ENCODE data around the gene TMEM240.
A peak's percentile ranks its signal among the peaks of the same experiment; 100 is the strongest.
"Not testable (repeated sequence)": the region's sequence is repeated elsewhere in the genome, so short reads cannot be mapped to it uniquely, and the experiment has no call there.

Gene TMEM240

DNA sequence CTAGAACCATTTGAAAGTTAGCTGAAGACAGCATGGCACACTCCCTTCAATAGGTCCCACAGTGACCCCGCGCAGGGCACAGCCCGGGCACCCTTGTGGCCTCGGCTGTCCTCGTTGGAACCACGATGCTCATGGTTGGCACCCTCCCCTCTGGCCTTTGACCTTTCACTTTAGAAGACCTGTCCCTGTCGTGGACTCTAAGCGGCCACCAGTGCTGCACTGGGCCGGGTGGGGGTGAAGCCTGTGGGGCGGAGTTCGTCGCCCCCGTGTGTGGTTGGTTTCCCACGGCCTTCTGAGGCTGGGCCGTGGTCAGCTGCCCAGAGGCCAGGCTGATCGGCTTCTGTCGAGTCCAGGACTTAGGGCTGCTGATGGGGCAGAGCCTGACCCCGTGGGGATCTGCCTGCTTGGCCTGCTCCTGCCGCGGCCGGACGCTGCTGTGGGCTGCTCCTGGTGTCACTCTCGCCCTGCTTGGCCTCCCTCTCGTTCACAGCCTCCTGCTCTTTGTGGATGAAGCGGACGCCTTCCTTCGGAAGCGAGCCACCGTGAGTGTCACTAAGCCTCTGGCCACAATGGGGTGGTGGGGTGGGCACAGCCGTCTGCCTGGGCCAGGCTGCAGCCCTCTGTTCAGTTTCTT is 15.6 kb downstream of the TMEM240 start:
- DNase-seq (ENCODE audit: low spot score) = not testable (repeated sequence)

DNA sequence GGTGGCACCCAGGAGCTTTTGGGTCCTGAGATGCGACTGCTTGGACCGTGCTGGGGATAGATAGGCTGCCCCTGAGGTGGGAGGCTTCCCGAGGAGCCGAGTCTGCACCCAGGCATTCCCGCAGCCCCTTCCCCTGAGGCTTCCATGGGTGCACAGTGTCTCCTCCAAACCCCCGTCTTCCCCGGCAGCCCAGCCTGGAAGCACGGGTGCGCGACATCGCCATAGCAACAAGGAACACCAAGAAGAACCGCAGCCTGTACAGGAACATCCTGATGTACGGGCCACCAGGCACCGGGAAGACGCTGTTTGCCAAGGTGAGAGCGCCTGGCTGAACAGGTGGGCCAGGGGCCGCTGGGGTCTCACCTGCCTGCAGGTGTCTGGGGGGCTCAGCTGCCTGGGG is 16.8 kb downstream of the TMEM240 start:
- DNase-seq (ENCODE audit: low spot score) = peak; percentile 34

DNA sequence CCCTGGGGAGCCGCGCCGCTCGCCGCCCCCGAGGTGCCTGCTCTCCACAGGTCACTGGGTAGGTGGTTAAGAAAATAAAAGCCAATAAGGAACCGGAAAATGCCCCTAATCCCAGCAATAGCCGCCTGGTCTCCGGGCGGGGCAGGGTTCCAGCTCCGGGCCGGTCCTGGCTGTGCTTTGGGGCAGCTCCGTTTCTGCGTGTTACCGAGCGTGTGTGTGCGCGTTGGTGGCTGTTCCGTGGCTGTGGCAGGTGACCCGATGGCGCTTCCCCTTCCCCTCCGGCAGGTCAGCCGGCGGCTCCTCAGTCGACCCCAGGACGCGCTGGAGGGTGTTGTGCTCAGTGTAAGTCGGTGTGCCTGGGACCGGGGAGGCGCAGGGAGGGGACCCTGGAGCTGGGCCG is 17.2 kb downstream of the TMEM240 start:
- not testable (repeated sequence) for DNase-seq (ENCODE audit: low spot score)

- not testable (repeated sequence) for DNase-seq (ENCODE audit: low spot score)
Observed at GRCh38 chr1:1522536-1522935, 17.9 kb downstream of the TMEM240 start.

GRCh38 chr1:1521331-1521730 is 19.1 kb downstream of the TMEM240 start:
- no peak for DNase-seq (ENCODE audit: low spot score)

GRCh38 chr1:1519805-1520505 is 20.5 kb downstream of the TMEM240 start:
- not testable (repeated sequence) for DNase-seq (ENCODE audit: low spot score)

GRCh38 chr1:1518621-1519007 is 21.8 kb downstream of the TMEM240 start:
- not testable (repeated sequence) for DNase-seq (ENCODE audit: low spot score)

DNA sequence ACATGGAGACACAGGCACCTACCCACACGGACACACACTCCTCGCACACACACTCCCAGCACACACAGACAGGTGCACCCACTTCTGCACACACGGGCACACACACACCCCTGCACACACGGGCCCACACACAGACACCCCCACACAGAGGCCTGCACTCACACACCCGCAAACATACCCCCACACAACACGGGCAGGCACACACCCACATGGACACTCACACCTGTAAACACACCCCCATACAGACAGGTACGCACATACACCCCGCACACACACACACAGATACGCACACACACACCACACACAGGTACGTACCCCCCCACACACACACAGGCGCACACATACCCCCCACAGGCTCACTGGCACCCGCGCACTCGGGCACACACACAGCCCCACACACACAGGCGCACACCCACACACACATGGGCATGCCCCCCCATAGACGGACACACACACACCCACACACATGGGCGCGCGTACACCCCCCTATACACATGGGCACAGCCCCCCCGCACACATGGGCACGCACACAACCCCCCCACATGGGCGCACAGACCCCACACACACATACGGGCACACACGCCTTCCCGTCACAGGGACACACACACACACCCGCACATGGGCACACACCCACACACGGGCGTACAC is 22.3 kb downstream of the TMEM240 start:
- no peak for DNase-seq (ENCODE audit: low spot score)

GRCh38 chr1:1516923-1517322 is 23.5 kb downstream of the TMEM240 start:
- DNase-seq (ENCODE audit: low spot score) = not testable (repeated sequence)

- DNase-seq (ENCODE audit: low spot score) = not testable (repeated sequence)
Observed at GRCh38 chr1:1514376-1514775, 26.0 kb downstream of the TMEM240 start.

- not testable (repeated sequence) for DNase-seq (ENCODE audit: low spot score)
Observed at GRCh38 chr1:1513675-1514074, 26.7 kb downstream of the TMEM240 start.

DNA sequence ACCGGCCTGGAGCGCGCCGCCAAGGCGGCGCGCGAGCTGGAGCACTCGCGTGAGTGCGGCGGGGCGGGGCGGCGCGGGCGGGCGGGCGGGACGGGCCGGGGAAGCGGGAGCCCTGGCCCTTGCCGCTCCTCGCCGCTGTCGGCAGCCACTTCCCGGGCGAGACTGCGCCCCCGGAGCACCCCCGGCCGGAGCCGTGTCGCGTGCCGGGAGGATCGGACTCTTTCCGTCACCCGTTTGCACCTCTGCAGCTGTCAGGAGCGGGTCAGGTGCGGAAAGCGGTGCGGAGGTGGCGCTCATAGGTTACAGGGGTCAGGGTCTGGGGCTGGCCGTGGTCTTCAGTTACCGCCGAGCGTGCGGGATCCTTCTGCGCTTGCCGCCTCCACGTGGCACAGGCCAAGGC is 28.0 kb downstream of the TMEM240 start:
- not testable (repeated sequence) for DNase-seq (ENCODE audit: low spot score)

DNA sequence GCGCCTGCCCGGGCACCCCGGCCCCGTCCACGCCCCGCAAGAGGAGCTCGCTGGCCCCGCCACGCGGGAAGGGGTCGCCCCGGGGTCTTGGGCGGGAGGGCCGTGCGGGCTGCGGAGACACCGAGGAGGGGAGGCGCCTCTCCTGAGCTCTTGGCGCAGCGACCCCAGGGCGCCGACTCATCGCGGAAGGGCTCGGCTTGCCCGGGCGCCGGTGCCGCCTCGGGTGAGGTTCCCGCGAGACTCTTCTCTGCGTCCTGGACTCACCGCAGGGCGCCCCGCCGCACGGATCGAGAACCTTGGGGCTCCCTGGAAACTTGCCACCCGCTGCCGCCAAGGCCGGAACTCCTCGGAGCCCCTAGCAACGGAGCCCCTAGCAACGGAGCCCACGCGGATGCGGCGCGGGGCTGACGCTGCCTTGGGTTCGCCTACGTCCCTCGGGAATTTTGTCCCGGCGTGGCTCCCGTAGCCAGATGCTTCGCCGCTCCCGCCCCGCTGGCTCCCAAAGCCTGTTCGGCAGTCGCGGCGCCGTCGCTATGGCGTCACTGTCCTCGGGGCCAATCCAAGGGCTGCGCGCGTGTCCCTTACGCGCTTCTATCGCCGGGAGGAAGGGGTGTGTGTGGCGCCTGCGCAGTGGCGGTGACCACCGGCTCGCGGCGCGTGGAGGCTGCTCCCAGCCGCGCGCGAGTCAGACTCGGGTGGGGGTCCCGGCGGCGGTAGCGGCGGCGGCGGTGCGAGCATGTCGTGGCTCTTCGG is 28.7 kb downstream of the TMEM240 start, which contains the start of gene ATAD3A:
TSS of gene ATAD3A (plus strand) at position 630 of the 753 bp plus-strand sequence. CDS start at position 737, 107 bp downstream.
- DNase-seq (ENCODE audit: low spot score) = peak; percentile 99

DNA sequence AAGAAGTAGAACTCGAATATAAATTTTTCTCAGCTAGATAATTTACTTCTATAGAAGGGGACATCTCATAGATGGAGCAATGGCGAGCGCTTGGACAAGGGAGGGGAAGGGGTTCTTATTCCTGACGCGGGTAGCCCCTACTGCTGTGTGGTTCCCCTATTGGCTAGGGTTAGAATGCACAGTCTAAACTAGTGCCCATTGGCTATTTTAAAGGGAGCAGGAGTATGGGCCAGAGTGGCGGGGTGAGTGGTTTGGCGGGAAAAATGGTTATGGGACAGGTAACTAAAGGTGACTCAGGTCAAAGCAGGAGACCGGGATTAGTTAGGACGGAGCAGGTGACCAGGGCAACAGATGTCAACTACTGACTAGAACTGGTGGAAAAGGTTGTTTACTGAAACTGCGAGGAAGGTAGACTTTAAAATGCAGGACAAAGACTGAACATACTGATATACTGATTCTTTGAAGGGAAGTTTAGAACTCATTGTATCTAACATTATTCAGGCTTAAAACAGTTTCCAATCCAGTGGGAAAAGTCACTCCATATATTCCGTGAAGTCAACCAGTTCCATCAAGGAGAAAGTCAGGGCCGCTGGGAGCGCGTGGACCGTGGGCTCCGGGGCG is 29.4 kb downstream of the TMEM240 start:
- DNase-seq (ENCODE audit: low spot score) = peak; percentile 59

DNA sequence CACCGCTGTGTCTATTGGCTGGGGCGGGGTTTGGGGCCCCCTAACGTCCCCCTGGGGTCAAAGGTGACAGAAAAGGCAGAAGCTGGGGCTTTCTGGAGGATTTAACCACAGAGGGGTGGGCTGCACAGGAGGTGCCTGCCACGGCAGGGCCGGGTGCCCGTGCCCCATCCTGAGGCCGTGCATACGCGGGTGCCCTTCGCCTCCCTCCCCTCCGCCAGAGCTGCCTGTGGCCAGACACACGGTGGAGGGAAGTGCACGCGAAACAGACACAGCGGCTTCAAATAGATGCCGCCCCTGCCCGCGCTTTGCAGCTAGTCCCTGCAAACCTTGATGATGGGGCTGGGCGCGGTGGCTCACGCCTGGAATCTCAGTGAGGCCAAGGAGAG is 31.0 kb downstream of the TMEM240 start:
- not testable (repeated sequence) for DNase-seq (ENCODE audit: low spot score)

DNA sequence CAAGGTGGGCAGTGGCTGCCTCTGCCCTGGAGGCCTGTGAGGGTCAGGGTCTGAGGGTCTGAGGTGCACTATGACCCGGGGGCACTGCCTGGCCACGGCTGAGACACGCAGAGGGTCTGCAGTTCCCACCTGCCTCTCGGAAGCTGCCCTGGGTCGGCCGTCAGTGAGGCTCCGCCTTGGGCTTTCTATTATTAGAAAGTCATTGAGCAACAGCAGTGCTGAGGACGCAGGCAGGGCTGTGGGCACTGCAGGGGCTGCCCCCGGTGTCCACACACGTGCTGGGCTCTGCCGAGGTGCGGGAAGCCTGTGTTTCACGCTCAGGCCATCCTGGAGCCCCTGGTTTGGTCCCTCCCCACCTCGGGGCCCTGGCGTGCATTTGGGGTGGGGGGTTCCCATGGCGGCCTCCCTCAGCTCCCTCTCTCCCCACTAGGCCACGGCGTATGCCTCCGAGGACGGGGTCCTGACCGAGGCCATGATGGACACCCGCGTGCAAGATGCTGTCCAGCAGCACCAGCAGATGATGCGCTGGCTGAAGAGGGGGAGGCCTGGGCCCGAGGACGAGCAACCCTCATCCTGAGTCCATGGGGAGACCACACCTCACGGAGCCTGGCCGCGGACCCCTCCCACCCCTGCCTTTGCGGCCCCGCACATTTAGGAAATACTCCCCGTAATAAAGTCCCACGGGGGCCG is 31.5 kb downstream of the TMEM240 start:
- not testable (repeated sequence) for DNase-seq (ENCODE audit: low spot score)

DNA sequence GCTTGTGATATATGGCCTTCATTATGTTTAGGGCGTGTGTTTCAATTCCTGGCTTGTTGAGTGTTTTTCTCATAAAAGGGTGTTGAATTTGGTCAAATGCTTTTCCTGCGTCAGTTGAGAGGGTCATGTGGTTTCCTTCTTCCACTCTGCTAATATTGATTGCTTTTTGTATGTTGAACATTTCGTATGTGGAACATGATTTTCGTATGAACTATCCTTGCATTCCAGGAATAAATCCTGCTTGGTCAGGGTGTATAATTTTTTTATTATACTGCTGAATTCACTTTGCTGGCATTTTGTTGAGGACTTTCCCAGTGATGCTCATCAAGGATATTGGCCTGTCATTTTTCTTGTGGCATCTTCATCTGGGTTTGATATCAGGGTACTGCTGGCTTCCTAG is 33.1 kb downstream of the TMEM240 start:
- DNase-seq (ENCODE audit: low spot score) = no peak

- DNase-seq (ENCODE audit: low spot score) = not testable (repeated sequence)
Observed at GRCh38 chr1:1505801-1506200, 34.6 kb downstream of the TMEM240 start.

GRCh38 chr1:1505366-1505798 is 35.0 kb downstream of the TMEM240 start:
- DNase-seq (ENCODE audit: low spot score) = not testable (repeated sequence)

DNA sequence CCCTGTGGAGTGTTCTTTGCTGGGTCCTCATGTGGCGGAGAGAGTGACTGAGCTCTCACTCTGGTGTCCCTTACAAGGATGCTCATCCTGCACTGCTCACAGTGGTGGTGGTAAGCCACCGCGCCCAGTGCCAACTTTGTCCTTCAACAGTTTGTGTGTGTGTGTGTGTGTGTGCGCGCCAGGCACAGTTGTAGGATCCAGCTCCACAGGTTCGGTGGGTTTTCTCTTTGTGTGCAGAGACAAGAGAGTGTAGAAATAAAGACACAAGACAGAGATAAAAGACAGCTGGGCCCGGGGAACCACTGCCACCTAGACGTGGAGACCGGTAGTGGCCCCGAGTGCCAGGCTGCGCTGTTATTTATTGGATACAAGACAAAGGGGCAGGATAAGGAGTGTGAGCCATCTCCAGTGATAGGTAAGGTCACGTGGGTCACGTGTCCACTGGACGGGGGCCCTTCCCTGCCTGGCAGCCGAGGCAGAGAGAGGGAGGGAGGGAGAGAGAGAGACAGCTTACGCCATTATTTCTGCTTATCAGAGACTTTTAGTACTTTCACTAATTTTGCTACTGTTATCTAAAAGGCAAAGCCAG is 35.6 kb downstream of the TMEM240 start:
- DNase-seq (ENCODE audit: low spot score) = peak; percentile 84
